EL (cell line): ENCODE data around the gene RAP1A.
A peak's percentile ranks its signal among the peaks of the same experiment; 100 is the strongest.
"Not testable (repeated sequence)": the region's sequence is repeated elsewhere in the genome, so short reads cannot be mapped to it uniquely, and the experiment has no call there.

Experiments used
- DNase-seq: peaks from one replicate; pipeline ENCODE4 v3.0.0-alpha.2; 2016

RAP1A gene

DNA sequence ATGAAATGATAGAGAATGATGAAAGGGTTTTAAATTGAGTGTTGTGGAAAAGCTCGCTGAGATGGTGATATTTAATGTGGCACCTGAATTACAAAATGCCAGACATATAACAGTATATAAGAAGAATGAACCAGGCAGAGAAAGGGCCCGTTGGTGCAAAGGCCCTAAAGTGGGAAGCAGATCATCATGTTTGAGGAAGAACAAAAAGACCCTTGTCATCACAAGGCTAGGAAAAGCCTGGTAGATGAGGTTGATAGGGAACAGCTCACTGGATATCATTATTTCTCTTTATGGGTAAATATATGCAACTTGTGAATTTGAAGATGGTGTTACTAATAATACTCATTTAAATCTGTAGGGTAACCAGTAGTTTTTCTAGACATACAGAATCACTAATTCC is 11.0 kb downstream of the RAP1A start:
- no peak for DNase-seq

DNA sequence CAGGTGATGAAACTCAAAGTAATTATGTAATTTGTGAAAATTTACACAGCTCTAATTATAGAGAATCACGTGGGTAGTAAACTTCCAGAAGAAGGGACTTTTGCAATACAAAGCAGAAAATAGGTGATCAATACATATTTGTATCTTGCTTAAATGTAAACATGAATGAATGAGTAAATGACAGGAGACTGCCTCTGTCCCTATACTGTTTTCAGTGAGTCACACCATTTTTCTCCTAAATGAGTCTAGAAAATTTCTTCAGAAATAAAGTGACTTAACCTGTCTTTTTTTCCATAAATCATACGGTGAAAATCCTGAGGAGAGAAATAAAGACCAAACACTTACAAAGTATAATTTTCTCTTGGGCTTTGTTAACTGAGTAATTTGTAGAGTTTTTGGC is 11.9 kb downstream of the RAP1A start:
- DNase-seq: no peak

DNA sequence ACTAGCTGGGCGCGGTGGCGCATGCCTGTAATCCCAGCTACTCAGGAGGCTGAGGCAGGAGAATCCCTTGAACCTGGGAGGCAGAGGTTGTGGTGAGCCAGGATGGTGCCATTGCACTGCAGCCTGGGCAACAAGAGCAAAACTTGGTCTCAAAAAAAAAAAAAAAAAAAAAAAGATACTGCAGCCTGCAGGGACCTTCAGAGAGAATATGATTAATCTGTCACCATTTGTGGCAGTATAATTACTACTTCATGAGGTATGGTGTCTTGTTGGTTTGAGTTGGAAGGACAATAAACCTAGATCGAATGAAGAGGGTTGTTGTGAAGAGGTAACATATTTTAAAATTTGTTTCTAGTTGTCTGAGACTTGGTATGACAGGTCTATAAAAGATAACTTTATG is 13.2 kb downstream of the RAP1A start:
- DNase-seq: not testable (repeated sequence)

DNA sequence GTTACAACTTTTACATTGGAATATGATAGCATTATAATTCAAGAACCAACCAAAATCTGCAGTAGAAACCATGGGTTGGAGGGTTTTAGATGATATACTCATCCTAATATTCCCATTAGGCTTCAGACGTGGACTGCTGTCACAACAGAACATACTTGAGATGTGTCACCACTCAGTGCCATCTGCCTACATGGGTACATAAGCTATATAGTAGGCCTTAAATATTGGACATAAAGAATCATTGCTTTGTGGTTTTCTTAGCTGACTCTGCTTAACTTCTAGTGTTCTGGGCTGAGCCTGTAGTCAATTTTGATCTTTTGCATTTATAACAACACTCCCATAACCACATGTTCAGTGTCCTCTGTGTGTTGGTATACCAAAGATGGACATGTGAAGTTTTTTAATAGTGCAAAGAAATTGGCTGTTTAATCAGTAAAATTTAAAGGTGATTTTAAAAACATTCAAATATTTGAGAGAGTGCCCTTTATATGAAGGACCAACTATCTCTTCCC is 14.2 kb downstream of the RAP1A start:
- no peak for DNase-seq

DNA sequence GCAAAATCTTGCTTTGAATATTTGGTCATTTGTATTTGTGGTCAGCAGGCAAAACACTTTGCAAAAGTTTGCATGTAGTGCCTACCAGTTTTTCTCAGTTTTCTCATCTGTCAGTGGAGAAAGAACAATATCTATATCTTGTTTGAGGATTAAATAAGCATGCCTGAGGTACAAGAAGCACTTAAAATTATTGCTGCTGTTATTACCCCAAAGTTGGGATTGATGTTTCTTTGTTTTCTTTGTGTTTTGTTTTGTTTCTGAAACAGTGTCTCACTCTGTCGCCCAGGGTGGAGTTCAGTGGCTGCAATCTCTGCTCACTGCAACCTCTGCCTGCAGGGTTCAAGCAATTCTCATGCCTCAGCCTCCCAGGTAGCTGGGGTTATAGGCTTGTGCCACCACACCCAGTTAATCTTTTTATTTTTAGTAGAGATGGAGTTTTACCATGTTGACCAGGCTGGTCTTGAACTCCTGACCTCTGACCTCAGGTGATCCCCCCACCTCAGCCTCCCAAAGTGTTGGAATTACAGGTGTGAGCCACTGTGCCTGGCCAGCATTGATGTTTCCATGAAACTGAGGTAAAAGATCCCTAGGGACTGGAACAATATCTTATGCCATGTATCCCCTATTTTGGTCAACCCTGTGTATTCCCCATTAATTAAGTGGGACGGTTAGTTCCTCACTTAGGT is 15.9 kb downstream of the RAP1A start:
- DNase-seq: no peak

DNA sequence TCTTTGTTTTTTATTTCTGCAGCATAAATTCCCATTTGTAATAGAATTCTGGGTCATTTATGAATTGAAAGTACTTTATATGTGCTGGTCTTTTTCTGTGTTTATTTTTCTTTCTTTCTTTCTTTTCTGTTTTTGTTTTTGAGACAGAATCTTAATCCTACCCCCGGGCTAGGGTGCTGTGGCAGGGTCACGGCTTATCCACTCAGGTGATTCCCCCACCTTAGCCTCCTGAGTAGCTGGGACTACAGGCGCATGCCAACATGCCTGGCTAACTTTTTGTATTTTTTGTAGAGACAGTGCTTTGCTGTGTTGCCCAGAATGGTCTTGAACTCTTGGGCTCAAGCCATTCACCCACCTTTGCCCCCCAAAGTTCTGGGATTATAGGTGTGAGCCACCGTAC is 18.7 kb downstream of the RAP1A start:
- no peak for DNase-seq

DNA sequence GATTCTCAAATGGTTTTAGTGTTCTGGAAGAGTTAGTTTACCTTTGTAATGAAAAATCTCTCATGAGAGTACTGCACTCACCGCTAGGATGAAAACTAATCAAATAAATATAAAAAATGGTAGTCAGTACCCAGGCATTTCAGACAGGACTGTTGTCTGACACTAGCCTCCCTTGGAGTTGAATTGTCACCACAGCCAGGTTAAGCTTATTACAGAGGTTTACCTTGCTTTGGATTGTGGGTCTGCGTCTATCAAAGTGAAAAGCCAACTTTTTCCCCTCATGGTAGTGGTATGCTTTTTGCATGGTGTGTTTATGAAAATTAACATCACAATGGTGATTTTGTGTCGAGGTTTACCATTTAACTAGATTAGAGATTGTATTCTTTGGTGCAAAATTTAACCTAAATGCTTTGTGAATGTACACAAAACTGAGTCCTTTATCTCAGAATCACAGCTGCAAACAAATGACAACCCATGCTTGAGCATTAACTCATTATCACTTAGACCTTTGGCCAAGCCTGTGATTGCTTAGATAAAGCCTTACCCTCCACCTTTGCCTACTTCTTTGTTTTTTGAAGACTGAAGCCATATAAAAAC is 20.1 kb downstream of the RAP1A start:
- DNase-seq: no peak

DNA sequence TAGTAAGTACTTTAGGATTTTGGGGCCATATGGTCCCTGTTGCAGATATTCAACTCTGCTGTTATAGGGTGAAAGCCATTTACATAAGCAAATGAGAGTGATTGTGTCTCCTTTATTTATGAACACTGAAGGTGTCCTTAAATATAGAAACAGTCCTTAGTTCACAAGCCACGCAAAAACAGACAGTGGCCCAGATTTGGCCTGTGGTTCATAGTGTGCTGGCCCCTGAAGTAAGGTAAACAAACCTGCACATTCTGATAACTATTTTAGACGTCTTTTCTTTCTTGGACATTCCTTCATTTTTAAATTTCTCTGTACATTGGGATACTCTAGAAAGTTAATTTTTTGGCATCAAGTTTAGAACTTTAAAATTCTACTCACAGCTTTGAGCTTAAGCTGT is 23.5 kb downstream of the RAP1A start:
- DNase-seq: no peak

DNA sequence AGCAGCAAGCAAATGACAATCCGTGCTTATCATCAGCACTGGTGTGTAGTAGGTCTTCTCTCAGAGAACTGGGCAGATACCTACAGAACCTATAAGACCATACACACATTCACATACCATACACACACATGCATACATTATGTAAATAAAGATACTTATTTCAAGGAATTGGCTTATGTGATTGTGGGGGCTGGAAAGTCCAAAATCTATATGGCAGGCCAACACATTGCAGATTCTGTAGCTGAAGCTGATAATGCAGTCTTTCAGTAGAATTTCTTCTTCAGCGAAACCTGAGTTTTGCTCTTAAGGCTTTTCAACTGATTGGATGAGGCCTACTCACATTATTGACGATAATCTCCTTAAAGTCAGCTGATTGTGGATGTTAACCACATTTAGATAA is 24.1 kb downstream of the RAP1A start:
- no peak for DNase-seq

DNA sequence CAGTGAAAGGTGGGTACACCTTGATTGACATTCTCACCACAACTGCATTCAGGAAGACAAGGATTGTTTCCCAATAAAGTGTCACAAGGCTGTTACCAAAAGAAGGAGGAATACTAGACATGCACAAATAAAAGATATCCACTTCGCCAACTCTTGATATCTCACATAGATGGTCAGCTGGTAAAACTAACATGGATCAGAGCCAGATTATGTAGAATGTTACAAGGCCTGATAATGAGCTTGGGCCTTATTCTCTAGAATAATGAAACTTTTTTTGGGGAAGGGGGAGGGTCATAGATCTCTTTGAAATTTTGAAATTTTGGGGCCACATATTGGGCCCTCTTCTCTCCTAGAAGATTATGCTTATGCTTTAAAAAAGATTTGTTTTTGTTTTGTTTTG is 24.9 kb downstream of the RAP1A start:
- no peak for DNase-seq

DNA sequence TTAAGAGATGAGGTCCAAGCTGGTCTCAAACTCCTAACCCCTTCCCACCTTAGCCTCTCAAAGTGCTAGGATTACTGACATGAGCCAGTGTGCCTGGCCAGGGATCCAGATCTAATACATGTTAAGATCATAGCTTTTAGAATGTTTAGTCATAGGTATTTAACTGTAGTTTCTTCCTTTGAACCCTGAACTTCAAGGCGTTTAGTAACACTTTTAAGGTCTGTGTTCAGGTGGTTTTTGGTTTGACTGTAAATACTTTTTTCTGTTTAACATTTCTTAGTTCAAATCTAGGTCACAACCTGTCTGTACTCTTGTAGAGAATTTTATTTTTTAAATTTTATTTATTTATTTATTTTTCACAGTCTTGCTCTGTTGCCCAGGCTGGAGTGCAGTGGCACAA is 28.1 kb downstream of the RAP1A start:
- no peak for DNase-seq

DNA sequence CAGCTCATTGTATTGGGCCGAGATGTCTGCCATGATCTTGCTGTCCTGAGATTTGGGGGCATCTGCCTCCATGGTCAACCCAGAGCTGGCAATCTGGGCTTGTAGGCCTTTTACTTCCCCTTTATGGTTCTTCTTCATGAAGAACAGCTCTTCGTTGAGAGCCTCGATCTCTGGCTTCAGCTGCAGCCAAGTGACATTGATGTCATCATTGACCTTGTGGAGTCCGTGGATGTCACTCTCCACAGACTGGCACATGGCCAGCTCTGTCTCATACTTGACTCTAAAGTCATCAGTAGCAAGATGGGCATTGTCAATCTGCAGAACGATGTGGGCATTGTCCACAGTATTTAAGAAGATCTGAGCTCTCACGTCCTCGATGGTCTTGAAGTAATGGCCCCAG is 29.2 kb downstream of the RAP1A start:
- DNase-seq: no peak

DNA sequence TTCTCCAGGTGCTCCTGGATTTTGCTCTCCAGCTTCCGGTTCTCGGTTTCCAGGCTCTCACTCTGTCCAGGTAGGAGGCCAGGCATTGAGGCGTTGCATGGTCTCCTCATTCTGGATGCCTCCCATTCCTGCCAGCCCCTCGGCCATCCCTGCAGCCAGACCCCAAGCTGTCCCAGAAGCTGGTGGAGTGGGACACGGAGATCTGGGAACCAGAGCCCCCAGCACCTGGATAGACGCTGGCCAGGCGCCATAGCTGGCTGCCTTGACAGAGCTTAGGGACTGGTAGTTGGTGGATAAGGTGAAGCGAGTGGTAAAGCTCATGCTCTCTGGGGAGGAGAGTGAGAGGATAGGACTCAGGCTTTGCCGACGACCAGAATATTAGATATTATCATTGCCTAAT is 29.6 kb downstream of the RAP1A start:
- no peak for DNase-seq

DNA sequence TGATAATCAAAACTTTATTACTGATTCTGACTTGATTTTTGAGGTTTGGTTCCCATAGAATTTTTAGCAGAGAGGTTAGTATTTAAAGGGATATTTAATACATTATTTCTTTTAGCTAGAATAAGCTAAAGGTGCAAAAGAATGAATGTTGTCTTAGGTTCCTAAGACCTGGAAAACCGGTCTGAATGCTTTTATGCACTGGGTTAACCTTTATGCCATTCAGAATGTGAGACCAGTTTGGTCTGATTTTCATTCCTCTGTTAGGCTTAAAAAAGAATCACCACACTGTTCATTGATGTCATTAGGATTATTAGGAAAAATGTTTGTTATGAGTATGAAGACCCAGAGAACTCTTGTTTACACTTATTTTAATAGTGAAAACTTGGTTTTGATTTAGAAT is 30.1 kb downstream of the RAP1A start:
- no peak for DNase-seq

DNA sequence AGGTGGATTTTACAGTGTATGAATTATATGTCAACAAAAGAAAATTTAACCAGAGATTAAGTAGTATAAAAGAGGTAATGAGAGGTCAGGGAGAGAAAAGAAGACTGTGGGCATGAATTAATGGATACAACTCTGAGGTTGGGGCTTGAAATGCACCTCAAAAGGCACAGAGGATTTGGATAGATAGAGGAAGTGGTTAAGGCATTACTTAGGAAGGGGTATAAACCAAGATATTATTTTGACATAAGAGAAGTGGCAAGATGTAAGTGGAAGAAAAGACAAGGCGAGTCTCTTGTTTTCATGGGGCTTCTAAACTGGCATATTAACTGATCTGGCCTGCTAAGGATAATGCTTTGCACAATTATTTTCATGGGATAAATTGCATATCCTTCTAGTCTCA is 34.1 kb downstream of the RAP1A start:
- DNase-seq: no peak

DNA sequence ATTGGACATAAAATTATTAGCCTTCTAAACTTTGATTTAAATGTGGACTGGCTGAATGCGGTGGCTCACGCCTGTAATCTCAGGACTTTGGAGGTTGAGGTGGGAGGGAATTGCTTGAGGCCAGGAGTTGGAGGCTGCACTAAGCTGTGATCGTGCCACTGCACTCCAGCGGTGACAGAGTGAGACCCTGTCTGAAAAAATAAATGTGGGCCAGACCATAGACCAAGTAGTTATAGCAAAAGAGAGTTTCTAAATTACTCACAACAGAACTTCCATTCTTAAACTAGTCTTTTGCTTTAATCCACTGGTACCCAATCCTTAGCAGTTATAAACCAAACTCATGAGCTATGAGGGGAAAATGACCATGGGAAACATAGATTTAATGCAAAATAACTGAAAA is 35.2 kb downstream of the RAP1A start:
- no peak for DNase-seq

DNA sequence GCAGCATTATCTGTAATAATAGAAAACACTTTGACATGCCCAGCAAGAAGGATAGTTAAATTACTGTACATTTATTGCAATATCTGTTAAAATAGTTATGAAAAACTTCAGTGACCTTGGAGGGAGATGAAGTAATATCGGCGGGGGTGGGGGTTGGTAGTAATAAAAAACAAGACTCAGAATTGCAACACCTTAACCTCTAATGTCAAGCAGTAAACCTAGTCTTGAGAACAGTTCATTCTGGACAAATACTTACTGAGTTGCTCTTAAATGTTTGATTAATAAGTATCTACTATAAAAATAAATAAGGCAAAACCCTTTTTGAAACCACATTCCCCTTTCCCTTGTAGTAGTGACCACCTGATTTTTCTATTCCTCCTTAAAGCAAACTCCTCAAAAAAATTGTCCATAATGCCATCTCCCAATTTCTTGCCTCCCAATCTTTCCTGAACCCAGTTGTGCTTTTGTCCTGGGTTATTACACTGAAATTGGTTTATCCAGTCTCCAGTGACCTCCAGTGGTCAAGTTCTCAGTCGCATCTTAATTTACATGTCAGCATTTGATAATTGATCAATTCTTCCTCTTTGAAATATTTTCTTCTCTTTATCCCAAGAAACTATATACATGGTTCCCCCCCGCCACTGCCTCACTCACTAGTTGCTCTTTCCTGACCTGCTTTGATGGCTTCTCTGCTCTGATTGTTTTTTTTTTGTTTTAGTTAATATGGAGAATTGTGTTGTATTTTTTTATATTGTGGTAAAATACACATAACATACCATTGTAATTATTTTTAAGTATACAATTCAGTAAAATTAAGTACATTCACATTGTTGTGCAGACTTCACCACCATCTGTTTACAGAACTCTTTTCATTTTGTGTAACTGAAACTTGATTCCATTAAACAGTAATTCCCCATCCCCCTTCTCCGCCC is 36.8 kb downstream of the RAP1A start:
- DNase-seq: peak; percentile 60

DNA sequence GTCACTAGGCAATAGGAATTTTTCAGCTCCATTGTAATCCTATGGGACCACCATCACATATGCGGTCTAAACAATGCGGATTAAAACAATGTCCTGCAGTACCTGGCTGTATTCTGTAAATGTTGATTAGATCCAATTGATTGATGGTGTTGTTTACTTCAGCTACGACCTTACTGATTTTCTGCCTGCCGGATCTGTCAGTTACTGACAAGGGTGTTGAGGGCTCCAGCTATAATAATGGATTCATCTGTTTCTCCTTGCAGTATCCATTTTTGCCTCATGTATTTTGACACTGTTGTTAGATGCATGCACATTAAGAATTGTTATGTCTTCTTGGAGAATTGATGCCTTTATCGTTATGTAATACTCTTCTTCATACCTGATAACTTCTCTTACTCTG is 39.0 kb downstream of the RAP1A start:
- DNase-seq: no peak

DNA sequence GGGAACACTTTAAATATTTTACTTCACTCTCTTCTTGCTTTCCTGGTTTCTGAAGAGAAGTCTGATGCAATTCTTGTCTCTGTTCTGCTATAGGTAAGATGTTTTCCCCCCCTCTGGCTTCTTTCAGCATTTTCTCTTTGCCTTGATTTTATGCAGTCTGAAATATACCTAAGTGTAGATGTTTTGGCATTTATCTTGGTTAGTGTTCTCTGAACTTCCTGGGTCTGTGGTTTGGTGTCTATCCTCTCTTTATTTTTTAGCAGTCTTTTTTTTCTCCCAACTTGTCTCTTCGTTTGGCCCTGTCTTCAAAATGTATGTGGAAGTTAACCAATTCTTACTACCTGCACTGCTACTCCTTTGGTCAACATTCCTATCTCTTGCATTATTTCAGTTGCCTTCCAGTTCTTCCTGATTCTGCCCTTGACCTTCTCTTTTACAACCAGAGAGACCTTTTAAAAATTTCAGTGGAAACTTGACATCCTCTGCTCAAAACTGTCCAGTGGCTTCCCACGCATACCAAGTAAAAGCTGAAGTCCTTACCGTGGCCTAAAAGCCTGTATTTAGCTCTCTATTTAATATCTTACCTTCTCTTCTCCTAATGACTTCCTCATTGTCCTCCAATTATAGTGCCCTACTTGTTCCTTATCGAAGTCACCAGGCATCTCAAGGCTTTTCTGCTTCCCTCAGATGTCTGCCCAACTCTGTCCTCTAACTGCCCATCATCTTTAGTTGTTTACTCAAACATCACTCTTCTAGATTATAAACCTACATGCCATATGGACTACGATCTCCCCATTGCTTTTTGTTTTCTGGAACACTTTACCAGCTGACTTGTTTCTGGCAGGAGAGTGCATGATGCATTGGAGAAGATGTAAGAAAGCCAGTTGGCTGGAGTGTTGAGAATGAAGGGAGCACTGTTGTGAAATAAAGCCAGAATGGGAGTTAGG is 40.9 kb downstream of the RAP1A start:
- DNase-seq: no peak

DNA sequence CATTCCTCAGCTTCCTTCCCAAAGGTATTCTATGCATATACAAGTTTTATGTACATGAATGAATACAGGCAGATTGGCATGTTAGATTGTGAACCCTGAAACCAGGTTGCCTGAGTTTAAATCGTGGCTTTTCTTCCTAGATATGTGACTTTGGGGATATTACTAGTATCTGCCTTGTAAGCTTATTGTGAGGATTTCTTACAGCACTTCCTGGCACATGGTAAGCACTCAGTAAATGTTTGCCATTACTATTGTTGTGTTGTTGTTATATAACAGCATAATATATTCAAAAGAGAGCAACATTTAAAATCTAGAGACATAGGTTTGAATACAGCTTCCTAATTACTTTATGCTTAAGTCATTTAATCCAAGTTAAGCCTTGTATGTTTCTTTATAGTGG is 45.1 kb downstream of the RAP1A start:
- no peak for DNase-seq

DNA sequence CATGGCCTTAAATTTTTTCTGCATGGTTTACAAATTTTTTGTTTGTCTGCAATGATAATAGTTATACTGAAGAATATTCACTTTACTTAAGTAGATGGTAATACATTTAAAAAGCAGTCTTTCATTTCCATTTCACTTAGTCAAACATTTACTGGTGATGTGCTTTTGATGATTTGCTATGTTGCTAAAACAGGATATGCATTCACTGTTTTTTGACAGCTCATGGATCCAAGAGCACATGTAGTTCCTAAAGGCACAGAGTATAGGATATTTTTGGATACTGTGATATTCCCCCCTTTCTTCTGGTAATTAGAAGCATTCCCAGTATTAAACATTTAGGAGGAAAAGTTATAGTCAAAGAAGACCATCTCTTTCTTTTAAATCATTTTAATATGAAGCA is 45.9 kb downstream of the RAP1A start:
- DNase-seq: no peak

DNA sequence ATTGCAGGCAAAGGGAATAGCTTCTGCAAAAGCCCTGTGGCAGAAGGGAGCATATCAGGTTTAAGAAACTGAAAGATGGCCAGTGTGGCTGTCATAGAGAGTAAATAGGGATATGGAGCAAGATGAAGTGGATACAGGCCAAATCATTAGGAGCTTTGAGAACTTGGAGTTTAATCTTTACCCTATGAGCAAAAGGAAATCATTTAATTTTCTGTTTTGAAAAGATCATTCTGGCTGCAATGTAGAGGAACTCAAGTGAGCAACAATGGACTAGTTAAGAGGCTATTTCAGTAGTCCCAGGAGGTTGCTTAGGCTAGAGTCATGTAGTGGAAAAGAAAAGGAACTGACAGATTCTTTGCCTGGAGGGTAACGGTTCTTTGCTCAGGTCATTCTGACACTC is 47.2 kb downstream of the RAP1A start:
- no peak for DNase-seq

DNA sequence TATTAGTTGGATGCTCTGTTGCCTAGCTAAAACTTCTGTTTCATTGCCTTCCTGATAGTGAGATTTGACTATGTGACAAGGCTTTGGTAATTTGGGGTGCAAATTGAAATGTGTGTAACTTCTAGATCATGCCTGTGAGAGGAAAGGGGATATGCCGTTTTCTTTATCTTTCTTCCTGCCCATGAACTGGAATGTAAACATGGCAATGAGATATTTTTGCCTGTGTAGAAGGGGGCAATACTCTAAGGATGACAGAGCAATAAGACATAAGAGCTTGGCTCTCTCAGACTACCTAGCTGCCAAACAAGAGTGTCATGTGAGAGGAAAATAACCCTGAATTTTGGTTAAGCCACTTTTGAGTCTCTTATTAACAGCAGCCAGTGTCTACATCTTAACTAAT is 49.7 kb downstream of the RAP1A start:
- DNase-seq: no peak
